IMR-90 (cell line): Measurements from ENCODE around the gene FOXO1. TPM values are rescaled to one million over a fixed set of nuclear protein-coding genes. Genes with fewer than 3 reads are reported as not detected.

Source experiments
- ATAC-seq: fragments of 200-7000 bp; cut with Tn5 transposase; 2 replicates; pipeline ENCODE4 v1.9.1; 2020; ENCODE audit warnings: low read depth, mild to moderate bottlenecking, moderate library complexity
- BruUV-seq: library from RNA; stranded (reverse); fragments of 400-500 nt; replicated peaks from 2 replicates; lab custom pipeline; 2021; lab: Mats Ljungman, UMichigan
- CTCF ChIA-PET: fragments of 300-600 bp; formaldehyde crosslinking; extraction: SDS; loops from one replicate; lab custom pipeline; 2021; ENCODE audit warnings: antibody characterized with exemption; lab: Yijun Ruan, JAX
- POLR2A ChIA-PET: fragments of 300-600 bp; sonication (Branson Sonifier 250); formaldehyde crosslinking; loops from one replicate; lab custom pipeline; 2022; ENCODE audit warnings: antibody characterized with exemption; ENCODE audit not compliant: unreplicated experiment; lab: Charles Lee
- DNase-seq: peaks from one replicate; pipeline ENCODE4 v3.0.0; 2013
- H2AFZ ChIP-seq: replicated peaks from 2 replicates; pipeline ENCODE3; 2013; ENCODE audit warnings: low read length, mild to moderate bottlenecking; ENCODE audit not compliant: poor library complexity
- H2AK5ac ChIP-seq: 2 replicates; pipeline ENCODE4 v1.6.1; 2013; ENCODE audit warnings: low read depth, low read length, inconsistent platforms
- H2AK9ac ChIP-seq: replicated peaks from 2 replicates; pipeline ENCODE3; 2013; ENCODE audit warnings: mild to moderate bottlenecking, low read depth, low read length, moderate library complexity; ENCODE audit not compliant: poor library complexity
- H2BK120ac ChIP-seq: 2 replicates; pipeline ENCODE4 v1.6.1; 2013; ENCODE audit warnings: low read depth, low read length, inconsistent platforms
- H2BK15ac ChIP-seq: 3 replicates; pipeline ENCODE4 v1.6.1; 2013; ENCODE audit warnings: low read depth, low read length, inconsistent platforms
- H2BK20ac ChIP-seq: 2 replicates; pipeline ENCODE4 v1.6.1; 2013; ENCODE audit warnings: low read depth, mild to moderate bottlenecking, inconsistent platforms, low read length, moderate library complexity
- H2BK5ac ChIP-seq: 2 replicates; pipeline ENCODE4 v1.6.1; 2013; ENCODE audit warnings: mild to moderate bottlenecking, low read depth, low read length, inconsistent platforms; ENCODE audit not compliant: poor library complexity, severe bottlenecking
- H3K14ac ChIP-seq: replicated peaks from 2 replicates; pipeline ENCODE4 v1.6.1; 2013; ENCODE audit warnings: low read depth, low read length, inconsistent platforms
- H3K18ac ChIP-seq: 2 replicates; pipeline ENCODE4 v1.6.1; 2013; ENCODE audit warnings: low read depth, low read length, control low read depth
- H3K23ac ChIP-seq: 2 replicates; pipeline ENCODE4 v1.6.1; 2013; ENCODE audit warnings: low read depth, low read length, inconsistent platforms
- H3K27ac ChIP-seq: 2 replicates; pipeline ENCODE4 v1.5.1; 2013; ENCODE audit warnings: mild to moderate bottlenecking, control low read depth, low read length; ENCODE audit not compliant: insufficient read depth
- H3K27me3 ChIP-seq: 2 replicates; pipeline ENCODE4 v1.6.1; 2013; ENCODE audit warnings: low read length; ENCODE audit not compliant: control insufficient read depth, insufficient read depth
- H3K36me3 ChIP-seq: 2 replicates; pipeline ENCODE4 v1.6.1; 2013; ENCODE audit warnings: low read length, mixed read lengths; ENCODE audit not compliant: control insufficient read depth, insufficient read depth
- H3K4ac ChIP-seq: 2 replicates; pipeline ENCODE4 v1.6.1; 2013; ENCODE audit warnings: low read depth, low read length, inconsistent platforms
- H3K4me1 ChIP-seq: 2 replicates; pipeline ENCODE4 v1.6.1; 2013; ENCODE audit warnings: low read length, mixed read lengths; ENCODE audit not compliant: control insufficient read depth, insufficient read depth
- H3K4me2 ChIP-seq: 2 replicates; pipeline ENCODE4 v1.6.1; 2013; ENCODE audit warnings: low read depth, mild to moderate bottlenecking, control low read depth, low read length, moderate library complexity
- H3K4me3 ChIP-seq: 2 replicates; pipeline ENCODE4 v1.5.1; 2013; ENCODE audit warnings: low read depth, mild to moderate bottlenecking, control low read depth, low read length, moderate library complexity; ENCODE audit not compliant: insufficient read depth
- H3K56ac ChIP-seq: 2 replicates; pipeline ENCODE4 v1.6.1; 2013; ENCODE audit warnings: low read length, inconsistent platforms; ENCODE audit not compliant: insufficient read depth; ENCODE audit errors: extremely low read depth
- H3K79me1 ChIP-seq, 2 experiments: 2 replicates each; pipeline ENCODE4 v1.6.1; 2013; ENCODE audit warnings: low read length in 2 of 2, inconsistent platforms in 1 of 2, low read depth in 1 of 2
- H3K9ac ChIP-seq: 2 replicates; pipeline ENCODE4 v1.6.1; 2013; ENCODE audit warnings: low read depth, low read length, control low read depth
- H3K9me1 ChIP-seq: 2 replicates; pipeline ENCODE4 v1.6.1; 2013; ENCODE audit warnings: low read length, inconsistent platforms; ENCODE audit not compliant: insufficient read depth
- H3K9me3 ChIP-seq: 2 replicates; pipeline ENCODE4 v1.6.1; 2013; ENCODE audit warnings: low read length; ENCODE audit not compliant: control insufficient read depth, insufficient read depth
- H4K20me1 ChIP-seq: 2 replicates; pipeline ENCODE4 v1.6.1; 2013; ENCODE audit warnings: low read length, inconsistent platforms; ENCODE audit not compliant: insufficient read depth
- H4K5ac ChIP-seq: 2 replicates; pipeline ENCODE4 v1.6.1; 2013; ENCODE audit warnings: mild to moderate bottlenecking, low read depth, low read length, control low read depth
- H4K8ac ChIP-seq, 2 experiments: 2 replicates each; pipeline ENCODE4 v1.6.1; 2013; ENCODE audit warnings: low read depth in 2 of 2, low read length in 2 of 2, control low read depth in 1 of 2, inconsistent platforms in 1 of 2
- H4K91ac ChIP-seq: 2 replicates; pipeline ENCODE4 v1.6.1; 2013; ENCODE audit warnings: low read depth, low read length, inconsistent platforms; ENCODE audit not compliant: insufficient read depth
- CEBPB ChIP-seq: IDR thresholded peaks from 2 replicates; pipeline ENCODE4 v1.6.1; 2012; ENCODE audit warnings: low read depth, low read length, improper control_type of control experiment
- MAFK ChIP-seq: IDR thresholded peaks from 2 replicates; pipeline ENCODE4 v1.6.1; 2012; ENCODE audit warnings: low read depth, low read length, improper control_type of control experiment
- MAZ ChIP-seq: IDR thresholded peaks from 2 replicates; pipeline ENCODE4 v1.6.1; 2012; ENCODE audit warnings: low read depth, mild to moderate bottlenecking, low read length, improper control_type of control experiment, moderate library complexity, borderline replicate concordance
- MXI1 ChIP-seq: IDR thresholded peaks from 2 replicates; pipeline ENCODE4 v1.6.1; 2012; ENCODE audit warnings: low read depth, mild to moderate bottlenecking, low read length, moderate library complexity, borderline replicate concordance
- NFE2L2 ChIP-seq: fragments of 150-350 bp; IDR thresholded peaks from 2 replicates; pipeline ENCODE4 v1.6.1; 2016; ENCODE audit warnings: low read depth, mild to moderate bottlenecking, low read length
- POLR2A ChIP-seq: IDR thresholded peaks from 2 replicates; pipeline ENCODE4 v1.6.1; 2012; ENCODE audit warnings: mild to moderate bottlenecking, low read depth, low read length
- RAD21 ChIP-seq: IDR thresholded peaks from 2 replicates; pipeline ENCODE4 v1.6.1; 2012; ENCODE audit warnings: low read length, improper control_type of control experiment
- RFX5 ChIP-seq: IDR thresholded peaks from 2 replicates; pipeline ENCODE4 v1.8.0; 2012; ENCODE audit warnings: low read depth, mild to moderate bottlenecking, low read length, moderate library complexity
- SMC3 ChIP-seq: fragments of 150-350 bp; IDR thresholded peaks from 2 replicates; pipeline ENCODE4 v1.6.1; 2016; ENCODE audit warnings: low read depth, mild to moderate bottlenecking, antibody characterized with exemption, low read length, moderate library complexity
- WGBS, 2 experiments: methylation state at CpG; one replicate each; pipeline versions ENCODE4 v1.1.5 to v1.1.7; 2013; ENCODE audit warnings: missing lambda C conversion rate in 2 of 2; ENCODE audit not compliant: insufficient read length in 1 of 2; ENCODE audit errors: extremely low coverage in 2 of 2; 5-methylcytosine and 5-hydroxymethylcytosine counted together
- dilution Hi-C: fragments of 300-500 bp; cut with HindIII; formaldehyde crosslinking; loops from one replicate; pipeline ENCODE4 v1.14.3; 2018; ENCODE audit warnings: low sequenced_read_pairs; ENCODE audit not compliant: unreplicated experiment
- in situ Hi-C: fragments of 300-500 bp; cut with MboI; formaldehyde crosslinking; loops from 3 replicates; pipeline ENCODE4 v1.14.3; 2019; ENCODE audit warnings: low sequenced_read_pairs, inconsistent platforms, mixed read lengths
- intact Hi-C: fragments of 100-400 bp; cut with micrococcal nuclease; formaldehyde crosslinking; loops from 2 replicates; pipeline ENCODE4 v1.10.0; 2022
- polyA plus RNA-seq, 3 experiments: library from polyadenylated mRNA; depleted of rRNA; stranded (reverse); fragments of >200 nt; gene quantifications; 2 replicates each; pipeline ENCODE4 v1.2.3, GENCODE V29; 2012; ENCODE audit warnings: low replicate concordance in 1 of 3
- total RNA-seq: library from RNA; depleted of rRNA; stranded (reverse); fragments of >200 nt; gene quantifications from 2 replicates; pipeline ENCODE4 v1.2.3, GENCODE V29; 2012
- TF ChIP-seq, protein P1 (sequence below): fragments of 150-350 bp; IDR thresholded peaks from 2 replicates; pipeline ENCODE4 v1.6.1; 2016; ENCODE audit warnings: low read depth, mild to moderate bottlenecking, low read length, moderate library complexity, borderline replicate concordance

Gene FOXO1
- total and polyA plus RNA-seq, 2 of the 4 experiments (the other 2 are of a cell fraction): 0.12 to 0.18 TPM

DNA sequence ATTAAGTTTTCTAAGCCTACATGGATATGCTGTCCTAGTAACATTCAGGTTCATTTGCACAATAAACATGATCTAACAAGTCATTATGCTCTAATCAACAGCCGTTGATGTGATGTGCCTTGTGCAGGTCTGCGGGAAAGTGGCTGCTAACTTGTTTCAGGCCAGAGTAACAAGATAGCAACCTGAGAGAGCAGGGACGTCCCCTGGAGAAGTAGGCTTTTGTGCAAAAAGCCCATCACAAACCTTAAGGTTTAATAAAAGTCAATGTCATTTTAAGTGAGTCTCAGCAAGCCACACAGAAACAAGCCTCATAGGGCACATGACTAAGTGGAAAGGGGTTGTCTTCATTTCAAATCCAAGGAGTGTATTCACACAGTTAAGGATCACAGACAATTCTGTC is 17.6 kb downstream of the FOXO1 start:
- no TSS peak for BruUV-seq
- no peak overlapping the region for H2AK5ac ChIP-seq
- H3K9ac ChIP-seq: no peak overlapping the region
- no peaks in the 10 kb centered on the region for H4K20me1 ChIP-seq
- no peak overlapping the region for H3K27ac ChIP-seq
- H2AK9ac ChIP-seq: no peak overlapping the region
- no peaks in the 10 kb centered on the region for H3K79me1 ChIP-seq
- no peak overlapping the region for H2BK120ac ChIP-seq
- no peak overlapping the region for H2BK15ac ChIP-seq
- no peak overlapping the region for H3K18ac ChIP-seq
- no peaks in the 10 kb centered on the region; the same call in 1 of the 2 replicates for H3K27me3 ChIP-seq
- no peak overlapping the region for H3K4ac ChIP-seq
- no peak overlapping the region for H3K4me2 ChIP-seq
- H3K9me1 ChIP-seq: no peaks in the 10 kb centered on the region
- no CpG with 5 or more reads among the region's 3 CpGs for WGBS, 2 experiments
- no peak overlapping the region for H2BK20ac ChIP-seq
- H3K9me3 ChIP-seq: no peaks in the 10 kb centered on the region
- intact Hi-C loops (no loop called here), in situ Hi-C loops (no loop called here), dilution Hi-C loops (no loop called here)
- H3K4me1 ChIP-seq: no peaks in the 10 kb centered on the region
- no peak overlapping the region for H4K5ac ChIP-seq
- ATAC-seq: no peak
- no peaks in the 10 kb centered on the region for H3K36me3 ChIP-seq
- no peak overlapping the region for H4K8ac ChIP-seq
- ChIA-PET POLR2A (no interaction called here), CTCF (no interaction called here)
- no peak overlapping the region for H3K14ac ChIP-seq
- H3K56ac ChIP-seq: no peak overlapping the region
- no peak overlapping the region for H2BK5ac ChIP-seq
- H2AFZ ChIP-seq: no peak overlapping the region
- no peak for TF ChIP-seq MAFK
- TF ChIP-seq MAZ: no peak
- TF ChIP-seq POLR2A: no peak
- TF ChIP-seq CEBPB: no peak
- TF ChIP-seq RFX5: no peak
- no peak for TF ChIP-seq SMC3
- TF ChIP-seq, protein P1, sequence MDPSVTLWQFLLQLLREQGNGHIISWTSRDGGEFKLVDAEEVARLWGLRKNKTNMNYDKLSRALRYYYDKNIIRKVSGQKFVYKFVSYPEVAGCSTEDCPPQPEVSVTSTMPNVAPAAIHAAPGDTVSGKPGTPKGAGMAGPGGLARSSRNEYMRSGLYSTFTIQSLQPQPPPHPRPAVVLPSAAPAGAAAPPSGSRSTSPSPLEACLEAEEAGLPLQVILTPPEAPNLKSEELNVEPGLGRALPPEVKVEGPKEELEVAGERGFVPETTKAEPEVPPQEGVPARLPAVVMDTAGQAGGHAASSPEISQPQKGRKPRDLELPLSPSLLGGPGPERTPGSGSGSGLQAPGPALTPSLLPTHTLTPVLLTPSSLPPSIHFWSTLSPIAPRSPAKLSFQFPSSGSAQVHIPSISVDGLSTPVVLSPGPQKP: no peak
- no peak for TF ChIP-seq RAD21
- TF ChIP-seq NFE2L2: no peak
- no peak for TF ChIP-seq MXI1
- DNase-seq: no peak
- no peak overlapping the region for H3K4me3 ChIP-seq
- no peak overlapping the region for H4K91ac ChIP-seq
- no peak overlapping the region for H3K23ac ChIP-seq
